Cerebellar cortex (tissue), 1 donor: Measurements from ENCODE around the gene MGAT1.
"Not testable (repeated sequence)": the region's sequence is repeated elsewhere in the genome, so short reads cannot be mapped to it uniquely, and the experiment has no call there.

Experiments
- DNase-seq: peaks from one replicate; pipeline ENCODE4 v3.0.0-alpha.2; 2015; ENCODE audit warnings: low spot score

The MGAT1 gene

GRCh38 chr5:180802325-180803180, at the start of gene MGAT1:
Gene MGAT1, minus strand, starts transcription at chr5:180802806. Its CDS starts 9,835 bp downstream, at chr5:180792971.
- no peak for DNase-seq

- no peak for DNase-seq
Measured at GRCh38 chr5:180850434-180851078, 48.0 kb upstream of the MGAT1 start.

GRCh38 chr5:180849827-180850226, 47.2 kb upstream of the MGAT1 start:
- no peak for DNase-seq

GRCh38 chr5:180848878-180849277, 46.3 kb upstream of the MGAT1 start:
- no peak for DNase-seq

GRCh38 chr5:180848265-180848664, 45.7 kb upstream of the MGAT1 start:
- DNase-seq: no peak

GRCh38 chr5:180847026-180847425, 44.4 kb upstream of the MGAT1 start:
- no peak for DNase-seq

- no peak for DNase-seq
Measured at GRCh38 chr5:180844858-180845257, 42.3 kb upstream of the MGAT1 start.

- DNase-seq: no peak
Measured at GRCh38 chr5:180844432-180844831, 41.8 kb upstream of the MGAT1 start.

- DNase-seq: no peak
Measured at GRCh38 chr5:180839935-180840334, 37.3 kb upstream of the MGAT1 start.

- no peak for DNase-seq
Measured at GRCh38 chr5:180839227-180839626, 36.6 kb upstream of the MGAT1 start.

- DNase-seq: no peak
Measured at GRCh38 chr5:180837478-180837877, 34.9 kb upstream of the MGAT1 start.

GRCh38 chr5:180832638-180833068, 30.0 kb upstream of the MGAT1 start:
- no peak for DNase-seq

GRCh38 chr5:180831139-180832093, 28.8 kb upstream of the MGAT1 start:
- DNase-seq: peak; percentile 68

- peak; percentile 73 for DNase-seq
Measured at GRCh38 chr5:180830253-180831138, 27.9 kb upstream of the MGAT1 start.

- DNase-seq: no peak
Measured at GRCh38 chr5:180829726-180830125, 27.1 kb upstream of the MGAT1 start.

GRCh38 chr5:180828756-180829531, 26.3 kb upstream of the MGAT1 start:
- not testable (repeated sequence) for DNase-seq

- not testable (repeated sequence) for DNase-seq
Measured at GRCh38 chr5:180827374-180827773, 24.8 kb upstream of the MGAT1 start.

- no peak for DNase-seq
Measured at GRCh38 chr5:180825768-180826525, 23.3 kb upstream of the MGAT1 start.

- no peak for DNase-seq
Measured at GRCh38 chr5:180824630-180825476, 22.2 kb upstream of the MGAT1 start.
